ENCODE data around the gene LCAT. TPM values are rescaled to one million over a fixed set of nuclear protein-coding genes. Genes with fewer than 3 reads are reported as not detected.
"Not testable (repeated sequence)": the region's sequence is repeated elsewhere in the genome, so short reads cannot be mapped to it uniquely, and the experiment has no call there.

LCAT gene
- polyA plus RNA-seq, 6 donors from 2014 or later = 0.30 to 4.2 (median 0.93) TPM; not detected in 2

DNA sequence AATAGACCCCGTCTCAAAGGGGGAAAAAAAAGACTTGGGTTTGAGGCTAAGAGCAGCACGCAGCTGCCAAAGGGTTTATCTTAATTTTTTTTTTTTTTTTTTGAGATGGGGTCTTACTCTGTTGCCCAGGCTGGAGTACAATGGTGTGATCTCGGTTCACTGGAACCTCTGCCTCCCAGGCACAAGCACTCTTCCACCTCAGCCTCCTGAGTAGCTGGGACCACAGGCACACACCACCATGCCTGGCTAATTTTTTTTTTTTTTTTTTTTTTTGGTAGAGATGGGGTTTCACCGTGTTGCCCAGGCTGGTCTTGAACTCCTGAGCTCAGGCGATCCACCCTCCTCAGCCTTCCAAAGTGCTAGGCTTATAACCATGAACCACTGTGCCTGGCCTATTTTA is 6.2 kb downstream of the LCAT start:
- not testable (repeated sequence) for H3K27me3 Mint-ChIP-seq; H3K9me3 Mint-ChIP-seq; DNase-seq; ATAC-seq (ENCODE audit: low read depth in 2 of 2)
- H3K36me3 Mint-ChIP-seq = peaks cover 0 to 10% of the 10 kb centered on the region in 2 donors
- peak overlapping the region in 7 of 8 donors; percentile 33 to 100 (median 99) for H3K4me3 Mint-ChIP-seq
- peaks cover 32 to 42% (median 36%) of the 10 kb centered on the region in 3 donors for H3K4me1 Mint-ChIP-seq
- H3K27ac Mint-ChIP-seq = peak overlapping the region in 3 of 6 donors; percentile 32 to 97 (median 50)

DNA sequence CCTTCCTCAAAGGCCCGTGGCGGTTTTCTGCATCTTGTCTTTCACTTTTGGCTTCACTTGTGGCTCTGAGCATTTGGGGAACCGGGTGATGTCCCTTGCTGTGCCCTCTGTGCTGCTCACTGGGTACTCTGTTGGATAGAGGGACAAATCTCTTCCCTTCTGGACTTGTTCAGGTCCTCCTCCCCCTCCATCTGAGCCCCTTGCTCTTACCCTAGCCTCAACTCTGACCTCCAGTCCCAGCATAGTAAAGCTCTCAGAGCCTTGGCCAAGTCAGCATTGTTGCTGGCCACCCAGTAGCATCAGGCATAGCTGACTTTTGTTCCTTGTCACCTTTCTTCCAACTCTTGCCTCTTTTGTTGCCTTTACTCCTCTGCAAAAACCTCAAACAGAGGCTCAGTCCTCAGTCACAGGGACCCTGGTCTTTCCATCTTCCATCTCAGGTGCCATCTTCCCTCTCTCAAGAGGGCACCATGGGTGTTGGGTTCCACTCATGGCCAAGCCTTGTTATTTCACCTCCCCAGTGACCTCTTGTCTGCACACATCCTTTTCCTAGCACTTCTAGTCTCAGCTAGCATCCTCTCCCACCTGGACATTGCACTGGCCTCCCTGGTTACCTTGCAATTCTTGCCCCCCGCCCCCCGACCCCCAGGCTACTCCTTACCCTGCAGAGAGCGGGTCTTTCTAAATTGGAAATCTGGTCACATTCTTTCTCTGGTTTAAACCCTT is 6.9 kb downstream of the LCAT start:
- Mint-ChIP-seq H3K4me3 (peak overlapping the region; percentile 99 to 100 (median 99)), H3K9me3 (no peaks in the 10 kb centered on the region), H3K36me3 (peaks cover 0 to 10% of the 10 kb centered on the region in 2 donors), H3K4me1 (peaks cover 30 to 46% (median 36%) of the 10 kb centered on the region in 3 donors), H3K27ac (peak overlapping the region; percentile 90 to 99 (median 97)), H3K27me3 (no peaks in the 10 kb centered on the region)
- peak; percentile 74 for ATAC-seq (ENCODE audit: low read depth in 2 of 2)
- DNase-seq = peak; percentile 86

DNA sequence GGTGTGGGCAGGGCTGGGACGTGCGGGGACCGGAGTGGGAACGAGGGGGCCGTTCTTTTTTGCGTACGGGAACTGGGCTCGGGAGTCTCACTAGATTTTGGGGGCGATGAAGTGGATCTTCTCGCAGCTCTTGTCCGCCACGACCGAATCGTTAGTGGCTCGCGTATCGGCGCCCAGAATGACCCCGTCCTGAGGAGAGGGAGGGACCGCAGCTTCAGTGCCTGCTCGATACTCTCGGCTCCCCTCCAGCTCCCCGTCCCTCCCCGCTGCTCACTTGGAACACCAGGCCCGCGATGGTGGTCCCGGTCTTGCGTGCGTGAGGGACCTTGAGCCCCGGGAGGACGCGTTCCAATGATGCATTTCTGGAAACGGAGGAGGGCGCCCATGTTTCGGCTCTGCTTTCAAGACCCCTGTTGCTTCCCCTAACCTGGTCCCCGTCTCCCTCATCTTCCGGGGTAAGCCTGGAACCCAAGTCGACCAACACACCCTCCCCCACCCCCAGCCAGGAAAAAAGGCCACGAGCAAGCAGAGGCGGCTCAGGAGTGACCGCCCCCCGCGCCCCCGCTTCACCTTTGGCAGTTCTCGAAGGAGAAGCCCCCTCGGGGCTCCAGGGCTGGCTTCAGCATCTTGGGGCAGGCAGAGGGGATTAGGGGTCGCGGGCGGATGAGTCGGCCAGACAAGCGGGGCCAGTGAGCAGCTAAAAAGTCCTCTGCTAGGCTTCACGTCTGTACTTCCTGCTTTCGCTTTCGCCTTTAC is 7.6 kb downstream of the LCAT start, which contains the start of gene PSMB10:
Gene PSMB10, minus strand, starts transcription at position 727 of the 756 bp plus-strand sequence. Its CDS starts 101 bp downstream, at position 626.
- peaks cover 0 to 10% of the 10 kb centered on the region in 2 donors for H3K36me3 Mint-ChIP-seq
- no peaks in the 10 kb centered on the region for H3K27me3 Mint-ChIP-seq
- peak; percentile 7 to 9 for ATAC-seq (ENCODE audit: low read depth in 2 of 2)
- DNase-seq = no peak
- H3K27ac Mint-ChIP-seq = peak within 1 kb of the TSS; percentile 90 to 99 (median 97)
- no peaks in the 10 kb centered on the region for H3K9me3 Mint-ChIP-seq
- H3K4me1 Mint-ChIP-seq = peaks cover 33 to 40% (median 36%) of the 10 kb centered on the region in 3 donors
- H3K4me3 Mint-ChIP-seq = peak within 1 kb of the TSS; percentile 99 to 100 (median 99)

DNA sequence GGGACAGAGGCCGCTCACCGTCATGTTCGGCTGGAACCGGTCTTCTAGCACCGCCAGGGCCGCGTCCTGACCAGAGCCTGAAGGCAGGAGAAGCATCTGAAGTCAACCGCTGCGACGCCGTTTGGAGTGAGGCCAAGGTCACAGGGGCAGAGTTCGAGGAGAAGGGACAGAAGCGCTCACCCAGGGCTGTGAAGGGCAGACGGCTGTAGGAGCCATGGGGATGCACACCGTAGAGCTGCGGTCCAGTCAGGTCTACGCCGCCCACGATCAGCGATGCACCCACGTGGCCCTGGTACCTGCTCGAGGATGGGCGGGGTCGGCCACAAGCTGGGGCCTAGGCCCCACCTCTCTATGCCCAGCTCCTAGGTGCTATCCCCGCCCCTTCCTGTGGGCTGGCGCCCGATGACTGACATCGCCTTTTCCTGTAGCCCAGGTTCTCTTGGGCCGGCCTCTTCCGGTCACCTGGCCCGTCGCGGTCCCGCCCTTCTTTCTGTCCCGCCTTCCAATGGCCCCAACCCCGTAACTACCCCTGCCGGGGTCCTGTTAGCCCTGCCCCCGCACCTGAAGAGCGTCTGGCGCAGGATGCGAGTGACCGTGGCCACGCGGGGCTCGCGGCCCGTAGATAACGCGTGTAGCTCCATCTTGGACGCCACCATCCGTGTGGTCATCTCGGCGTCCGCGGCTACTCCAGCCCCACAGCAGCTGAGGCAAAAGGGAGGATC is 8.4 kb downstream of the LCAT start:
- peak; percentile 89 for DNase-seq
- no peaks in the 10 kb centered on the region for H3K9me3 Mint-ChIP-seq
- peaks cover 0 to 10% of the 10 kb centered on the region in 2 donors for H3K36me3 Mint-ChIP-seq
- peak overlapping the region; percentile 90 to 99 (median 97) for H3K27ac Mint-ChIP-seq
- H3K27me3 Mint-ChIP-seq = no peaks in the 10 kb centered on the region
- H3K4me3 Mint-ChIP-seq = peak overlapping the region; percentile 99 to 100 (median 99)
- H3K4me1 Mint-ChIP-seq = peaks cover 34 to 36% (median 35%) of the 10 kb centered on the region in 3 donors
- ATAC-seq (ENCODE audit: low read depth in 2 of 2) = peak; percentile 86 to 87

DNA sequence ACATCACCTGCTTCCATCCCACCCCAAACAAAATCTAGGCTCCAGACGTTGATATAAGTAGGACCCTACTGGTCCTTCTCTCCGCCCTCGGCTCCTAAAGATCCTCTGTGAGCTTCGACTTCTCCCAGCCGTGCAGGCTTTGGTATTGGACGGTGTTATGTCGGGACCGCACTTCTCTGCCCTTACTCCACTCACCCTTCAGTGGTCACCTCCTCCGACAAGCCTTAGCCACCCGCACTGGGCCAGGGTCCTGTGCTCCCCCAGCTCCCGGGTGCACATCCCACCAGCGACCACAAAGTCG is 8.9 kb downstream of the LCAT start:
- no peaks in the 10 kb centered on the region for H3K9me3 Mint-ChIP-seq
- H3K27me3 Mint-ChIP-seq = no peaks in the 10 kb centered on the region
- ATAC-seq (ENCODE audit: low read depth in 2 of 2) (no peak), DNase-seq (no peak)
- peaks cover 30 to 34% (median 31%) of the 10 kb centered on the region in 3 donors for H3K4me1 Mint-ChIP-seq
- H3K36me3 Mint-ChIP-seq = peaks cover 0 to 10% of the 10 kb centered on the region in 2 donors
- peak overlapping the region; percentile 90 to 99 (median 96) for H3K27ac Mint-ChIP-seq
- peak overlapping the region in 6 of 8 donors; percentile 99 to 100 (median 99) for H3K4me3 Mint-ChIP-seq

DNA sequence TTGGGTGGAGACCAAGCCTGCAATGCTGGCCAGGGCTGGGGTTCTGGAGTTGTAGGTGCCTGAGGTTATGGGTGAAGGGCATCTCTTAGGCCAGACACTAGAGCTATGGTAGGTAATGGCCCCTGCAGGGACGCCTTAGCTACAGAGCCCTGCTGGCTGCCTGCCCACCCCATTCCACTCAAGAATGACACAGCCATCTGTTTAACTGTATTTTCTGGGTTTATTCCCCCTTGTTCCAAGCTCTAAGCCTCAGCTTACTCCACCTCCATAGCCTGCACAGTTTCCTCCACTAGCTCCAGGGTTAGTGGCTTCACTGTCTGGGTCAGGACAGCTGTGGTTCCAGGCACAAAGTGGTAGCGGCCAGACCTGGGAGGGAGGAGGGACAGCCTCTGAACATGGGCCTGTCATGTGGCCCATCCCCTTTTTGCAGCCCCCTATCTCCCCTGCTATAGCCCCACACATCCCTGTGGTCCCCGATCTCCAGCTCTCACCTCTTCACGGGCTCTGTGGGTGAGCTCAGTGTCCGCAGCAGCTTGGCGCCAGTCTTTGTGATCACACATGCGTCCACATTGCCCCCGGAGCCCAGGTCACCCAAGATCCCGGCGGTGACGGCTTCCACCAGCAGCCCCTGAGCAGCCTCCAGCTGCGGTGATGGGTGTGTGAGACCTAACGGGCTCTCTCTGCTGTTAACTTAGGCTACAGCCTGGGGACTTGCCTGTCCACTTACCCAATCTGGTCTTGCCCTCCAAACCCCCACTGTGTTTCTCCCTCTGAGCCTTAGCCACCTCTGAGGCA is 9.4 kb downstream of the LCAT start:
- no peaks in the 10 kb centered on the region for H3K9me3 Mint-ChIP-seq
- DNase-seq = no peak
- peaks cover 25 to 29% (median 29%) of the 10 kb centered on the region in 3 donors for H3K4me1 Mint-ChIP-seq
- H3K27me3 Mint-ChIP-seq = no peaks in the 10 kb centered on the region
- ATAC-seq (ENCODE audit: low read depth in 2 of 2) = no peak
- H3K36me3 Mint-ChIP-seq = peaks cover 0 to 10% of the 10 kb centered on the region in 2 donors
- H3K27ac Mint-ChIP-seq = peak overlapping the region in 5 of 6 donors; percentile 47 to 99 (median 97)
- H3K4me3 Mint-ChIP-seq = peak overlapping the region in 5 of 8 donors; percentile 3 to 99 (median 71)

DNA sequence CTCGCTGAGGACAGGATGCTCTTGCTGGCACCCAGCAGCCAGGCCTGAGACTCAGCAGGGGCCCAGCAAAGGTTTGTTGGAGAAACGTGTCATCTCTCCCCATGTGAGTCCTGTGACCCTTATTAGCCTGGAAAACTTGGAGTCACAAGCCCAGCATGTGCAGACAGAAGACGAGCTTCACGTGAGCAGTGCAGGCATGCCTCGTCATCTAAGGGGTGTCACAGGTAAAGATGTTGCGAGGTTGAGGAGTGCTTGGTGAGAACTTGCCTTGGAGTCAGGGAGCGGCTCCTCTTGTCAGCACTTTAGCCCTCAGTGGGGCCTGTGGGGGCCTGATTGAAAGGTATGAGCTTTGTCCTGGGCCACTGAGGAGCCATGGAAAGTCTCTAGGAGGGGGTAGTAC is 10.1 kb downstream of the LCAT start:
- Mint-ChIP-seq H3K36me3 (peaks cover 0 to 10% of the 10 kb centered on the region in 2 donors), H3K4me1 (peaks cover 25 to 29% (median 25%) of the 10 kb centered on the region in 3 donors), H3K27me3 (no peaks in the 10 kb centered on the region), H3K4me3 (peak overlapping the region in 5 of 8 donors; percentile 10 to 71 (median 45)), H3K27ac (peak overlapping the region in 3 of 6 donors; percentile 37 to 92 (median 62)), H3K9me3 (no peaks in the 10 kb centered on the region)
- no peak for ATAC-seq (ENCODE audit: low read depth in 2 of 2)
- DNase-seq = no peak

DNA sequence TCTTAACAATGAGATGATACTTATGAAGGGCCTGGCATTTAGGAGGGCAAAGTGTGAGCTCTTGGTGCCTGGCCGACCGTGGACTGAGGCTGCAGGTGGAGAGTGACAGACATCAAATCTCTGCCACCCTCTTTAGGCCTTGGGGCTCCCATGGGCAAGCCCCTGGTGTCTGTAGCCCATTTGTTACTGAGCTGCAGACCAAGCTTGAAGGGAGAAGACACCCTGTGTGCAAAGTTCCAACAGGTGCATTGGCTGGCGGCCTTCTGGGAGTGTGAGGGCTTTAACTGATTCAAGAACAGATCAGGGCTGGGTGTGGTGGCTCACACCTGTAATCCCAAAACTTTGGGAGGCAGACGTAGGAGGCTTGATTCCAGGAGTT is 11.5 kb downstream of the LCAT start:
- Mint-ChIP-seq H3K27me3 (no peaks in the 10 kb centered on the region), H3K4me1 (peaks cover 32 to 40% (median 34%) of the 10 kb centered on the region in 3 donors), H3K36me3 (peaks cover 0 to 10% of the 10 kb centered on the region in 2 donors), H3K4me3 (peak overlapping the region in 1 of 8 donors; percentile 33), H3K27ac (peak overlapping the region in 2 of 6 donors; percentile 27 to 32), H3K9me3 (no peaks in the 10 kb centered on the region)
- ATAC-seq (ENCODE audit: low read depth in 2 of 2) (no peak), DNase-seq (no peak)

DNA sequence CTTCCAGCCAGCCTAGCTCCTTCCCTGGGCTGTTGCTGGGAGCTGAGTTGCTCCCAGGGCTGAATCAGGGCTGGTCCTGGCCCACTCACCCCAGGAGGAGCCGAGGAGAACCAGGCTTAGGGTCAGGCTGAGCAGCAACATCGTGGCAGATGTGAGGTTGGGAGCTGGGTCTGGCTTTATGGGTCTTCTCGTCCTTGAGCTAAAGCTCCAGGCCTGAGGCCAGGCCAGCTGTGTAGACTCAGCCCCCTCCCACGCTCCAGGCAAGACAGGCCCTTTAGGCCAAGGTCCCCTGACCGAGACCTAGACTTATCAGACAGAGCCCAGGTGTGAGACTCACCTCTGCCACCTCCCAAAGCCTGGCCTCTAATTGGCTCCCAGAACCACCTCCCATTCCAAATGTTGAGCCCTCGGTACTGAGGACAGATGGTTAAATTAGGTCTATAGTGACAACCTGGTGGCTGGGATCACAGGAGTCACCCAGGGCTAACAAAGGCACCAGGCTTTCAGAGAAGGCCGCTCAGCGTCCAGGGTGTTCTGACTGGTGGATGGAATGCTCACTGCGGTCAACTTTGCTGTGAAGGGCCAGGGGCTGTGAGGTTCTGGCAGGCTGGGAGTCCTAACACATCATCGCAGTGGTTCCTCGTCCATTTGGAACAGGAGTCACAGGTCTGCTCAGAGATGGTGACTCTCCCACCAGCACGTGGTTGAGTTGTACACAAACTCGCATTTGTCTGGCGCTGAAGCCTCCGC is 12.0 kb downstream of the LCAT start, which contains the start of gene CTRL:
Gene CTRL, minus strand, starts transcription at position 151 of the 750 bp plus-strand sequence. Its CDS starts 10 bp downstream, at position 141.
- H3K36me3 Mint-ChIP-seq = peaks cover 0 to 10% of the 10 kb centered on the region in 2 donors
- H3K27ac Mint-ChIP-seq = peak within 1 kb of the TSS in 2 of 6 donors; percentile 27 to 32
- H3K4me1 Mint-ChIP-seq = peaks cover 27 to 35% (median 28%) of the 10 kb centered on the region in 3 donors
- DNase-seq (no peak), ATAC-seq (ENCODE audit: low read depth in 2 of 2) (no peak)
- no peaks in the 10 kb centered on the region for H3K27me3 Mint-ChIP-seq
- peak within 1 kb of the TSS in 1 of 8 donors; percentile 33 for H3K4me3 Mint-ChIP-seq
- no peaks in the 10 kb centered on the region for H3K9me3 Mint-ChIP-seq

DNA sequence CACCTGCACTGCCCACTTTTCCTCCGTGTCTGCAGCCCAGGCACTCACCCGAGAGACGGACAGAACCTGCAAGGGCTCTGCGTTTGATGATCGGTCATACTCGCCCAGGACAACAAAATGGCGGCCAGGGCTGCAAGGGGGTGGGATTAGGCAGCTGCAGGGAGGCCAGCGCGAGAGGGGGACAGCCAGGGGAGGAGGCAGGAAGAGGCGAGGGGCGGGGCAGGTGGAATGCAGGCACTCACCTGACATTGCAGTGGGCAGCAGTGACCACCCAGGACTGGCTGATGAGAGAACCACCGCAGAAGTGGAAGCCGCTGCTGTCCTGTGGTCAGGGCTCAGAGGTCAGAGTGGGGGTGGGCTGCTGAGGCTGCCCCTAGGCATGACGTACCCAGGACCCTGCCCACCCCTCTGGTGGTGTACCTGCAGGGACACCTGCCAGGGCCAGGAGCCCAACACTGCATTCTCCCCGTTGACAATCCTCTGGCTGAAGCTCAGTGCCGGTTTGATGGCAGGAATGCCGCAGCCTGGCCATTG is 13.2 kb downstream of the LCAT start:
- Mint-ChIP-seq H3K4me1 (peaks cover 33 to 41% (median 36%) of the 10 kb centered on the region in 3 donors), H3K27ac (no peak overlapping the region), H3K9me3 (no peaks in the 10 kb centered on the region), H3K27me3 (no peaks in the 10 kb centered on the region), H3K4me3 (no peak overlapping the region), H3K36me3 (peaks cover 0 to 8% of the 10 kb centered on the region in 2 donors)
- no peak for ATAC-seq (ENCODE audit: low read depth in 2 of 2)
- no peak for DNase-seq

DNA sequence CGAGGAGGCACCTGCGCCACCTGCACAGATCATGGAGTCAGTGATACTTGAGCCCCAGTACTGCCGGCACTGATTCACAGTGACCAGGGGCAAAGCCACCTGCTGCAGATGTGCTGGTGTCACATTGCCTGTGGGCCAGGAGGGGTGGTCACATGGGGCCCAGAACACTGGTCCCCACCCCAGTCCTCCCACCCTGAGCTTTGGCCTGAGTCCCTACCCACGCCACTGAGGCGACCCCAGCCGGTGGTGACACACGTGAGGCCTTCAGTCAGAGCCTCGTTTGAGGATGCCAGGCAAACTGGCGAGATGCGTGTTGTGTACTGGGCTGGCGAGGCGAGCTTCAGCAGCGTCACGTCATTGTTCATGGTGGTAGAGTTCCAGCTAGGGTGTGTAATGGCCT is 13.7 kb downstream of the LCAT start:
- Mint-ChIP-seq H3K36me3 (peaks cover 0 to 3% of the 10 kb centered on the region in 2 donors), H3K27me3 (no peaks in the 10 kb centered on the region), H3K27ac (no peak overlapping the region), H3K4me1 (peaks cover 31 to 41% (median 36%) of the 10 kb centered on the region in 3 donors), H3K9me3 (no peaks in the 10 kb centered on the region), H3K4me3 (no peak overlapping the region)
- DNase-seq (no peak), ATAC-seq (ENCODE audit: low read depth in 2 of 2) (no peak)

Measured in naive B cell (primary cell).